GM18951 (cell line): ENCODE measurements around the gene DPM2.

Experiments used
- POLR2A ChIP-seq: IDR thresholded peaks from 4 replicates; pipeline ENCODE4 v1.6.1; 2011; ENCODE audit warnings: mild to moderate bottlenecking; ENCODE audit not compliant: insufficient read length, insufficient read depth; ENCODE audit errors: extremely low read depth
- in situ Hi-C: fragments of 300-500 bp; cut with MboI; formaldehyde crosslinking; loops from one replicate; pipeline ENCODE4 v1.12.0; 2022; ENCODE audit warnings: low sequenced_read_pairs, mixed read lengths, inconsistent platforms; ENCODE audit not compliant: unreplicated experiment

DPM2 gene

DNA sequence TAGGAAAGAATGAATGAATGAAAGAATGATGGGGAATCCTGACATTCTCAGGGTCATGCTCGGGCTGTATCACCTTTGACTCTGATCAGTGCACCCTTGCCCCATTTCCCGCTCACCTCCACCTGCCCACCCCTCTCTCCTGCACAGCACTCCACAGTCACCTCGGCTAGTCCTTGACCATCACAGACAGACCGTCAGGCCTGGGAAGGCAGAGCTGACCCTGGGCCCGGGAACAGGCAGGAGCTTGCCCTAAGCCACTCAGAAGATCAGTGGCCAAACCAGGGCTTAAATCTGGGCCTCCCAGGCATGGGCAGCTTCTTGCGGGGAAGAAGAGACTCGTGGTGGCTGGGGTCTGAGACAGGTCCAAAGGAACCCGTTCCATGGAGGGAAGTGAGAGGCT, 41.8 kb downstream of the DPM2 start:
- no peak for TF ChIP-seq POLR2A
- in situ Hi-C loops, result no loop called here

- in situ Hi-C loops, result no loop called here
- no peak for TF ChIP-seq POLR2A
Observed at GRCh38 chr9:127893392-127893791, 44.3 kb downstream of the DPM2 start.

- in situ Hi-C loops, result no loop called here
- no peak for TF ChIP-seq POLR2A
Observed at GRCh38 chr9:127892831-127893230, 44.8 kb downstream of the DPM2 start.

DNA sequence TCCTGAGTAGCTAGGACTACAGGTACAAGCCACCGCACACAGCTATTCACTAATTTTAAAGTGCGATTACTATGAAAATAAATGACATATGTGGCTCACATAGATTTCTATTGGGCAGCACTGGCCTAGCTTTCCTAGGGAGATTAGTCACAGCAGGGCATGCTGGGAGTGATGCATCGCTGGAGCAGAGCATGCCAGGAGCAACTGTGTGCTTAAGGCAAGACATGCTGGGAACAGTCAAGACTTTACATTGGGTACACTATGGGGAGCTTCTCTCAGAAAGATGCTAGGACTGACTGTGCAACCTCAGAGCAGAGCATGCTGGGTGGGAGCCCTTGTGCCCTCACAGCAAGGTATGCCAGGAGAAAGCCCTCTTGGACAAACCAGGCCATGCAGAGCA, 47.6 kb downstream of the DPM2 start:
- no peak for TF ChIP-seq POLR2A
- in situ Hi-C loops, result no loop called here

- in situ Hi-C loops, result no loop called here
- no peak for TF ChIP-seq POLR2A
Observed at GRCh38 chr9:127887792-127888191, 49.9 kb downstream of the DPM2 start.

DNA sequence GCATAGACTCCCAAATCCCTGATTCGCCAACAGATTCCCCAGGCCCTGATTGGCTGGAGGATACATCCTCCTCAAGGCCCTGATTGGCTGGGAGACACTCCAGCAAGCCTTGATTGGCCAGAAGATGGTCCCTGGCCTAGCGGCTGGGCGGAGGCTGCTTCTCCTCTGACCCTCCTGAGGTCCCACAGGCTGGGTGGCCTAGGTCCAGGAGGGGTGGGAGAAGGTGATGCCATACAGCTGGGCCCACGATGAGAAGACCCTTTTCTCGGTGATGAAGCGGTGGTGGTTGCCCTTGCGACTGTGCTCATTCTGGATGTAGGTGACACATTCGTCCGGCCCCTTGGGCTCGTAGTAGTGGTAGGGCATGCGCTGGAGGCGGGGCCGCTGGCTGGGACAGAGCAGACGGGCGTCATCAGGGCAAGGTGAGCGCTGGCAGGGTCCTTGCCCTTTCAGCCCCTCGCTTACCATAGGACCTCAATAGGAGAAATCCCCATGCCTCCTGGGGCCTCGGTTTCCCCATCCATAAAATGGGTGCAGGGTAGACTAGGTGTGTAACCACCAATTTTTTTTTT, 51.2 kb downstream of the DPM2 start:
- TF ChIP-seq POLR2A, result no peak
- in situ Hi-C loops, result no loop called here

- in situ Hi-C loops, result no loop called here
- no peak for TF ChIP-seq POLR2A
Observed at GRCh38 chr9:127885508-127886281, 52.0 kb downstream of the DPM2 start.
